Measurements from ENCODE around the gene MED20.

DNA sequence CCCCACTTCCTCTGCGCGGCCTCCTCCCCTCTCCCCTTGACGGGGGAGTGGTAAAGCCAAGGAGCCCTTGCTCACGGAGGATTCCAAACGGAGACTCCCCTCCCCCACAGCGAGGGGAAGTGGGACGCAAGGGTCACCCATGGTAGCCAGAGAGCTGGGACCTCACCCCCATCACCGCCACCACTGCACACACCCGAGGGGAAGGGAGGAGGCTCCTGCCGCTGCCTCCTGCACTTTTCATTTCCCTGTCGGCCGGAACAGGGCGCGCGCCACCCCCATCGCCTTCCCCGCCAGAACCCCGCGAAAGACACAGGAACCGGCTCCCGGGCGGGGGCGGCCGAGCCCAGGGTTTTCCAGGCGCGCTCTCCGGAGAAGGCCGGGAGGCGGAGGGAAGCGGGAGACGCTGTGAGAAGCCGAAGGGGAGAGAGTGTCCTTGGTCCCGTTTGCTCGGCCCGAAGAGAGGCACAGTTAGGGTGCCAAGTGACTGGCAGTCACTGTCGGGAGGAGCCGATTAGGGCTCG lies 19.9 kb upstream of the MED20 start:
- TF ChIP-seq, protein P1, sequence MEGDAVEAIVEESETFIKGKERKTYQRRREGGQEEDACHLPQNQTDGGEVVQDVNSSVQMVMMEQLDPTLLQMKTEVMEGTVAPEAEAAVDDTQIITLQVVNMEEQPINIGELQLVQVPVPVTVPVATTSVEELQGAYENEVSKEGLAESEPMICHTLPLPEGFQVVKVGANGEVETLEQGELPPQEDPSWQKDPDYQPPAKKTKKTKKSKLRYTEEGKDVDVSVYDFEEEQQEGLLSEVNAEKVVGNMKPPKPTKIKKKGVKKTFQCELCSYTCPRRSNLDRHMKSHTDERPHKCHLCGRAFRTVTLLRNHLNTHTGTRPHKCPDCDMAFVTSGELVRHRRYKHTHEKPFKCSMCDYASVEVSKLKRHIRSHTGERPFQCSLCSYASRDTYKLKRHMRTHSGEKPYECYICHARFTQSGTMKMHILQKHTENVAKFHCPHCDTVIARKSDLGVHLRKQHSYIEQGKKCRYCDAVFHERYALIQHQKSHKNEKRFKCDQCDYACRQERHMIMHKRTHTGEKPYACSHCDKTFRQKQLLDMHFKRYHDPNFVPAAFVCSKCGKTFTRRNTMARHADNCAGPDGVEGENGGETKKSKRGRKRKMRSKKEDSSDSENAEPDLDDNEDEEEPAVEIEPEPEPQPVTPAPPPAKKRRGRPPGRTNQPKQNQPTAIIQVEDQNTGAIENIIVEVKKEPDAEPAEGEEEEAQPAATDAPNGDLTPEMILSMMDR (IDR thresholded peaks at IDR 0.05; ENCODE audit: insufficient read depth, low read length), result no peak
- TF ChIP-seq GABPA (IDR thresholded peaks at IDR 0.05; ENCODE audit: low read depth) (no peak), POLR2AphosphoS5 (IDR thresholded peaks at IDR 0.05; ENCODE audit: low read depth) (no peak), SPI1 (IDR thresholded peaks at IDR 0.05; ENCODE audit: borderline replicate concordance, low read depth) (no peak)
- TF ChIP-seq, protein P2, sequence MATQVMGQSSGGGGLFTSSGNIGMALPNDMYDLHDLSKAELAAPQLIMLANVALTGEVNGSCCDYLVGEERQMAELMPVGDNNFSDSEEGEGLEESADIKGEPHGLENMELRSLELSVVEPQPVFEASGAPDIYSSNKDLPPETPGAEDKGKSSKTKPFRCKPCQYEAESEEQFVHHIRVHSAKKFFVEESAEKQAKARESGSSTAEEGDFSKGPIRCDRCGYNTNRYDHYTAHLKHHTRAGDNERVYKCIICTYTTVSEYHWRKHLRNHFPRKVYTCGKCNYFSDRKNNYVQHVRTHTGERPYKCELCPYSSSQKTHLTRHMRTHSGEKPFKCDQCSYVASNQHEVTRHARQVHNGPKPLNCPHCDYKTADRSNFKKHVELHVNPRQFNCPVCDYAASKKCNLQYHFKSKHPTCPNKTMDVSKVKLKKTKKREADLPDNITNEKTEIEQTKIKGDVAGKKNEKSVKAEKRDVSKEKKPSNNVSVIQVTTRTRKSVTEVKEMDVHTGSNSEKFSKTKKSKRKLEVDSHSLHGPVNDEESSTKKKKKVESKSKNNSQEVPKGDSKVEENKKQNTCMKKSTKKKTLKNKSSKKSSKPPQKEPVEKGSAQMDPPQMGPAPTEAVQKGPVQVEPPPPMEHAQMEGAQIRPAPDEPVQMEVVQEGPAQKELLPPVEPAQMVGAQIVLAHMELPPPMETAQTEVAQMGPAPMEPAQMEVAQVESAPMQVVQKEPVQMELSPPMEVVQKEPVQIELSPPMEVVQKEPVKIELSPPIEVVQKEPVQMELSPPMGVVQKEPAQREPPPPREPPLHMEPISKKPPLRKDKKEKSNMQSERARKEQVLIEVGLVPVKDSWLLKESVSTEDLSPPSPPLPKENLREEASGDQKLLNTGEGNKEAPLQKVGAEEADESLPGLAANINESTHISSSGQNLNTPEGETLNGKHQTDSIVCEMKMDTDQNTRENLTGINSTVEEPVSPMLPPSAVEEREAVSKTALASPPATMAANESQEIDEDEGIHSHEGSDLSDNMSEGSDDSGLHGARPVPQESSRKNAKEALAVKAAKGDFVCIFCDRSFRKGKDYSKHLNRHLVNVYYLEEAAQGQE (IDR thresholded peaks at IDR 0.05; ENCODE audit: insufficient replicate concordance, low read depth), result no peak
